Ovary (tissue), 9 donors: Measurements from ENCODE around the gene CHADL. TPM values are rescaled to one million over a fixed set of nuclear protein-coding genes. Genes with fewer than 3 reads are reported as not detected.

ENCODE experiments used
- DNase-seq, 5 donors: peaks; one replicate each; pipeline ENCODE4 v3.0.0-alpha.2; 2019 to 2020
- H3K27ac ChIP-seq, 2 donors: fragments of 200-600 bp; one replicate each; pipeline versions ENCODE4 v1.5.1 to v1.8.0; 2019 to 2022
- H3K27me3 ChIP-seq: fragments of 200-600 bp; one replicate; pipeline ENCODE4 v1.8.0; 2022
- H3K36me3 ChIP-seq: fragments of 200-600 bp; sonication (generic); one replicate; pipeline ENCODE4 v1.5.1; 2019
- H3K4me1 ChIP-seq: one replicate; pipeline ENCODE4 v1.8.1; 2013; ENCODE audit warnings: mild to moderate bottlenecking, moderate library complexity; ENCODE audit not compliant: insufficient read depth
- H3K4me3 ChIP-seq: fragments of 200-600 bp; sonication (generic); one replicate; pipeline ENCODE4 v1.5.1; 2017
- H3K9me3 ChIP-seq, 2 donors: fragments of 200-600 bp in 1 of 2; sonication (generic) in 1 of 2; one replicate each; pipeline versions ENCODE4 v1.5.1 to v1.8.1; 2013 to 2019; ENCODE audit warnings: mild to moderate bottlenecking in 1 of 2, moderate library complexity in 1 of 2
- CTCF ChIP-seq, 3 donors: fragments of 450-650 bp in 2 of 3; fragments of 200-600 bp in 1 of 3; IDR thresholded peaks; one replicate each; pipeline versions ENCODE4 v1.5.1 to v1.8.0; 2016 to 2022; ENCODE audit warnings: antibody characterized with exemption in 3 of 3, mild to moderate bottlenecking in 1 of 3
- EP300 ChIP-seq: sonication (generic); formaldehyde crosslinking; IDR thresholded peaks from one replicate; pipeline ENCODE4 v1.6.1; 2017; ENCODE audit warnings: antibody characterized with exemption
- POLR2A ChIP-seq: fragments of 450-650 bp; IDR thresholded peaks from one replicate; pipeline ENCODE4 v1.6.1; 2017; ENCODE audit warnings: antibody characterized with exemption, mild to moderate bottlenecking, moderate library complexity
- WGBS, 3 donors: extraction: QIAGEN DNeasy Blood & Tissue Kit in 1 of 3; methylation state at CpG; one replicate each; pipeline versions ENCODE4 v1.1.5 to v1.1.7; 2013 to 2017; 5-methylcytosine and 5-hydroxymethylcytosine counted together
- intact Hi-C, 4 donors: fragments of 100-400 bp; cut with DNase I; formaldehyde crosslinking; loops; one replicate each; pipeline versions ENCODE4 v1.11.0 to v1.15.1; 2022 to 2023
- polyA plus RNA-seq, 2 donors: library from polyadenylated mRNA; stranded (reverse); fragments of 200-250 nt in 1 of 2; fragments of 350-450 nt in 1 of 2; fragmentation: Illumina TruSeq in 1 of 2; extraction: RNeasy Lipid Tissue Mini Kit (QIAGEN cat#74804) in 1 of 2; gene quantifications; one replicate each; pipeline ENCODE4 v1.2.3, GENCODE V29; 2013 to 2014
- total RNA-seq, 7 donors: library from RNA; depleted of rRNA in 2 of 7; stranded (reverse); fragments of >200 nt in 2 of 7; fragmentation: NEBNext Ultra II Directional in 3 of 7; extraction: Animal tissue kit (Norgen Biotek cat#: 25700) in 3 of 7; gene quantifications; one replicate each; pipeline versions ENCODE4 v1.1.0 to v1.2.4, GENCODE V29; 2016 to 2023
- donor health status: DM: no; HTN: no; CAD: no; lungs with moderate emphysema.
- donor health status: DM: no; HTN: no; CAD: no.
- donor health status: Bipolar disorder and iron deficiency.
- donor health status: DM: yes; HTN: yes; CAD: no.
- donor health status: DM: no; HTN: no; CAD: no.
- donor health status: DM: yes; HTN: yes; CAD: no.

Gene CHADL
- total and polyA plus RNA-seq, 9 donors = 0.08 to 6.2 (median 2.6) TPM

- Histone ChIP-seq H3K36me3 (no peaks in the 10 kb centered on the region), H3K9me3 (no peaks in the 10 kb centered on the region), H3K27ac (no peak overlapping the region), H3K4me3 (peak overlapping the region; percentile 33), H3K27me3 (no peaks in the 10 kb centered on the region), H3K4me1 (peaks cover 12% of the 10 kb centered on the region)
- 56 to 85% (median 57%) methylated on average over 18 to 33 of the region's 33 CpGs for WGBS, 3 donors
- DNase-seq = no peak
- TF ChIP-seq POLR2A (no peak), EP300 (no peak), CTCF (IDR thresholded peaks at IDR 0.05) (no peak)
- intact Hi-C loops = no loop called here
Measured at GRCh38 chr22:41237036-41237706, 3.6 kb downstream of the CHADL start.

- H3K9me3 ChIP-seq = no peaks in the 10 kb centered on the region
- no peak overlapping the region for H3K27ac ChIP-seq
- peaks cover 12% of the 10 kb centered on the region for H3K4me1 ChIP-seq
- DNase-seq = no peak
- intact Hi-C loops = no loop called here
- no peak overlapping the region for H3K4me3 ChIP-seq
- TF ChIP-seq EP300 (no peak), CTCF (IDR thresholded peaks at IDR 0.05) (no peak), POLR2A (no peak)
- no peaks in the 10 kb centered on the region for H3K27me3 ChIP-seq
- H3K36me3 ChIP-seq = no peaks in the 10 kb centered on the region
- WGBS, 3 donors = 77 to 86% (median 81%) methylated on average over 19 of the region's 19 CpGs
Measured at GRCh38 chr22:41234815-41235695, 5.7 kb downstream of the CHADL start.

- Histone ChIP-seq H3K27ac (no peak overlapping the region), H3K4me1 (peaks cover 4% of the 10 kb centered on the region), H3K27me3 (no peaks in the 10 kb centered on the region), H3K4me3 (no peak overlapping the region), H3K9me3 (no peaks in the 10 kb centered on the region), H3K36me3 (no peaks in the 10 kb centered on the region)
- intact Hi-C loops = no loop called here
- TF ChIP-seq CTCF (IDR thresholded peaks at IDR 0.05) (no peak), POLR2A (no peak), EP300 (no peak)
- 79 to 85% (median 80%) methylated on average over 7 of the region's 7 CpGs for WGBS, 3 donors
- DNase-seq = no peak
Measured at GRCh38 chr22:41231369-41231768, 9.4 kb downstream of the CHADL start.

DNA sequence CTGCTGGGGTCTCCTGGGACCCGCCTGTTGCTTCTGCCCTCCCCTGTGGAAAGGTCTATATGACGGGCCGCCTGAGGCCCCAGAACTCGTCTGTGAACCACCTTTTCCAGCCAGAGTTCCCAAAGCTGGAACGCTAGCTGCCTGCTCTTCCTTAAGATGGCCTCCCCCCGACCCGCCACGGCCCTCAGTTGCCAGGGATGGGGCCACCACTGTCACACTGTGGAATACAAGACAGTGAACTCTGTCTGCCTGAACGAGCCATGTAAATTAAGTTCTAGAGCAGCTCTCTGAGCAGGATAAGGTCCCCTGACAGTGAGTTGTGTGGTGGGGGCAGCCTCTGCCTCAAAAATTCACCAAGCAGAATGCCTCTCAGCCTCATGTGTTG lies 10.3 kb downstream of the CHADL start:
- no peak for DNase-seq
- no peak overlapping the region for H3K27ac ChIP-seq

More for the DNA sequence above, 10.3 kb downstream of the CHADL start:
- Histone ChIP-seq H3K9me3 (no peaks in the 10 kb centered on the region), H3K4me3 (no peak overlapping the region), H3K36me3 (no peaks in the 10 kb centered on the region), H3K27me3 (no peaks in the 10 kb centered on the region), H3K4me1 (peaks cover 4% of the 10 kb centered on the region)
- WGBS, 3 donors = 86 to 89% (median 87%) methylated on average over 9 of the region's 9 CpGs
- TF ChIP-seq EP300 = no peak
- no peak for TF ChIP-seq POLR2A
- TF ChIP-seq CTCF (IDR thresholded peaks at IDR 0.05) = no peak
- intact Hi-C loops = no loop called here
